Bronchial epithelial cell (primary cell): ENCODE data around the gene IL19. TPM values are rescaled to one million over a fixed set of nuclear protein-coding genes. Genes with fewer than 3 reads are reported as not detected.
"Not testable (repeated sequence)": the region's sequence is repeated elsewhere in the genome, so short reads cannot be mapped to it uniquely, and the experiment has no call there.

Experiments
- DNase-seq: peaks from one replicate; pipeline ENCODE4 v3.0.0-alpha.2; 2010; ENCODE audit warnings: low read depth
- FAIRE-seq: peaks from 2 replicates; lab custom pipeline; 2011; peaks lifted over from hg19 to GRCh38; lab: Jason Lieb, UNC
- H3K27me3 ChIP-seq: 2 replicates; pipeline ENCODE4 v1.5.1; 2011; ENCODE audit warnings: low read length; ENCODE audit not compliant: control insufficient read depth, insufficient read depth
- H3K36me3 ChIP-seq: 2 replicates; pipeline ENCODE4 v1.5.1; 2011; ENCODE audit warnings: low read length; ENCODE audit not compliant: control insufficient read depth, insufficient read depth
- H3K4me3 ChIP-seq: 2 replicates; pipeline ENCODE4 v1.5.1; 2011; ENCODE audit warnings: mild to moderate bottlenecking, low read depth, low read length, control low read depth
- CTCF ChIP-seq: IDR thresholded peaks from 2 replicates; pipeline ENCODE4 v1.5.1; 2011; ENCODE audit warnings: mild to moderate bottlenecking, moderate library complexity, low read length, control low read depth, inconsistent platforms; ENCODE audit not compliant: insufficient read depth, severe bottlenecking
- total RNA-seq: library from RNA; depleted of rRNA; stranded (reverse); fragments of >200 nt; gene quantifications from 2 replicates; pipeline ENCODE4 v1.2.1, GENCODE V29; 2014

Gene IL19
- total RNA-seq, 1 donor from 2014 or later, result not detected

GRCh38 chr1:206851341-206852010 is 80.9 kb downstream of the IL19 start:
- DNase-seq, result peak; percentile 79
- H3K27me3 ChIP-seq, result no peaks in the 10 kb centered on the region
- TF ChIP-seq CTCF, result no peak

GRCh38 chr1:206852662-206853061 is 82.1 kb downstream of the IL19 start:
- H3K36me3 ChIP-seq, result not testable (repeated sequence)

More at GRCh38 chr1:206851341-206852010, 80.9 kb downstream of the IL19 start:
- FAIRE-seq, result no peak
- Histone ChIP-seq H3K4me3 (no peak overlapping the region), H3K36me3 (no peaks in the 10 kb centered on the region)

GRCh38 chr1:206853696-206854095 is 83.1 kb downstream of the IL19 start:
- H3K36me3 ChIP-seq, H3K27me3 ChIP-seq, H3K4me3 ChIP-seq, DNase-seq, FAIRE-seq: not testable (repeated sequence)

More at GRCh38 chr1:206852662-206853061, 82.1 kb downstream of the IL19 start:
- H3K4me3 ChIP-seq, H3K27me3 ChIP-seq, FAIRE-seq, DNase-seq: not testable (repeated sequence)

GRCh38 chr1:206854401-206855129 is 84.0 kb downstream of the IL19 start:
- H3K4me3 ChIP-seq, result no peak overlapping the region
- no peak for TF ChIP-seq CTCF
- no peaks in the 10 kb centered on the region for H3K27me3 ChIP-seq
- no peaks in the 10 kb centered on the region for H3K36me3 ChIP-seq
- DNase-seq, result no peak
- no peak for FAIRE-seq

- no peaks in the 10 kb centered on the region for H3K36me3 ChIP-seq
- FAIRE-seq, result peak; percentile 36
- no peak overlapping the region for H3K4me3 ChIP-seq
- no peak for DNase-seq
- no peak for TF ChIP-seq CTCF
- H3K27me3 ChIP-seq, result no peaks in the 10 kb centered on the region
Observed at GRCh38 chr1:206855859-206856258, 85.3 kb downstream of the IL19 start.

GRCh38 chr1:206856674-206857464 is 86.3 kb downstream of the IL19 start:
- DNase-seq (no peak), FAIRE-seq (no peak)
- TF ChIP-seq CTCF, result no peak
- Histone ChIP-seq H3K4me3 (no peak overlapping the region), H3K27me3 (no peaks in the 10 kb centered on the region), H3K36me3 (no peaks in the 10 kb centered on the region)
